SK-N-SH (cell line): ENCODE results near the gene GAL. TPM values are rescaled to one million over a fixed set of nuclear protein-coding genes. Genes with fewer than 3 reads are reported as not detected.

Experiments
- CTCF ChIA-PET: fragments of 300-600, 350-600 bp; formaldehyde crosslinking; extraction: SDS; loops from one replicate; lab custom pipeline; 2021; lab: Yijun Ruan, JAX
- POLR2A ChIA-PET: fragments of 350-600 bp; sonication (Branson Sonifier 250); formaldehyde crosslinking; extraction: SDS; loops from one replicate; lab custom pipeline; 2020; ENCODE audit warnings: antibody characterized with exemption, inconsistent platforms; lab: Yijun Ruan, JAX
- DNase-seq: peaks from one replicate; pipeline ENCODE4 v3.0.0; 2012
- H2AFZ ChIP-seq: fragments of 200-600 bp; sonication (generic); 2 replicates; pipeline ENCODE4 v1.8.1; 2016; ENCODE audit warnings: antibody characterized with exemption, mild to moderate bottlenecking, low read depth
- H3F3A ChIP-seq: fragments of 200-600 bp; sonication (generic); replicated peaks from 2 replicates; pipeline ENCODE3; 2016; ENCODE audit warnings: antibody characterized with exemption, mild to moderate bottlenecking; ENCODE audit not compliant: insufficient read depth
- H3K27ac ChIP-seq, 2 experiments: fragments of 200-500 bp in 1 of 2; fragments of 200-600 bp in 1 of 2; sonication (Bioruptor generic) in 1 of 2; sonication (generic), shearing (Covaris generic) in 1 of 2; 2 replicates each; pipeline versions ENCODE4 v1.5.1 to v1.6.1; 2014 to 2016; ENCODE audit warnings: low read depth in 2 of 2, inconsistent platforms in 1 of 2, low read length in 1 of 2, mild to moderate bottlenecking in 1 of 2, mixed read lengths in 1 of 2
- H3K27me3 ChIP-seq: fragments of 200-600 bp; sonication (generic), shearing (Covaris generic); 2 replicates; pipeline ENCODE4 v1.6.1; 2016; ENCODE audit warnings: mixed run types; ENCODE audit not compliant: insufficient read depth
- H3K36me3 ChIP-seq, 2 experiments: fragments of 200-500 bp in 1 of 2; fragments of 200-600 bp in 1 of 2; sonication (Bioruptor generic) in 1 of 2; sonication (generic) in 1 of 2; replicated peaks in 1 of 2; 2 replicates each; pipeline versions ENCODE3 to v1.5.1; 2014 to 2016; ENCODE audit warnings: low read length in 1 of 2, mild to moderate bottlenecking in 1 of 2; ENCODE audit not compliant: insufficient read depth in 2 of 2, control insufficient read depth in 1 of 2
- H3K4me1 ChIP-seq, 2 experiments: fragments of 200-500 bp in 1 of 2; fragments of 200-600 bp in 1 of 2; sonication (Bioruptor generic) in 1 of 2; sonication (generic), shearing (Covaris generic) in 1 of 2; 2 replicates each; pipeline versions ENCODE4 v1.5.1 to v1.6.1; 2014 to 2016; ENCODE audit warnings: low read depth in 1 of 2, low read length in 1 of 2, mixed run types in 1 of 2; ENCODE audit not compliant: insufficient read depth in 2 of 2, control insufficient read depth in 1 of 2
- H3K4me2 ChIP-seq: fragments of 200-600 bp; sonication (generic), shearing (Covaris generic); 2 replicates; pipeline ENCODE4 v1.6.1; 2017; ENCODE audit warnings: mixed run types
- H3K4me3 ChIP-seq, 2 experiments: fragments of 200-500 bp in 1 of 2; fragments of 200-600 bp in 1 of 2; sonication (Bioruptor generic) in 1 of 2; sonication (generic), shearing (Covaris generic) in 1 of 2; 2 replicates each; pipeline versions ENCODE4 v1.5.1 to v1.8.1; 2014 to 2016; ENCODE audit warnings: low read depth in 2 of 2, inconsistent platforms in 1 of 2, low read length in 1 of 2, mild to moderate bottlenecking in 1 of 2, mixed read lengths in 1 of 2, moderate library complexity in 1 of 2
- H3K79me2 ChIP-seq: fragments of 200-600 bp; sonication (generic); 2 replicates; pipeline ENCODE4 v1.8.1; 2017; ENCODE audit warnings: mild to moderate bottlenecking; ENCODE audit not compliant: insufficient read depth
- H3K9ac ChIP-seq: fragments of 200-600 bp; sonication (generic); 2 replicates; pipeline ENCODE4 v1.6.1; 2017; ENCODE audit warnings: mixed run types
- H3K9me2 ChIP-seq: fragments of 200-600 bp; sonication (generic); 2 replicates; pipeline ENCODE4 v1.6.1; 2017; ENCODE audit warnings: mixed run types
- H3K9me3 ChIP-seq: fragments of 200-600 bp; sonication (generic); 2 replicates; pipeline ENCODE4 v1.6.1; 2017; ENCODE audit warnings: mixed run types, mild to moderate bottlenecking, moderate library complexity
- H4K20me1 ChIP-seq: fragments of 200-600 bp; sonication (generic); 2 replicates; pipeline ENCODE4 v1.6.1; 2017; ENCODE audit warnings: mild to moderate bottlenecking, mixed run types; ENCODE audit not compliant: insufficient read depth
- GATA2 ChIP-seq: sonication (generic); formaldehyde crosslinking; IDR thresholded peaks from 2 replicates; pipeline ENCODE4 v1.5.0; 2020; ENCODE audit warnings: mild to moderate bottlenecking, missing genetic modification reagents
- JUND ChIP-seq: IDR thresholded peaks from 2 replicates; pipeline ENCODE4 v1.4.0; 2012
- MEF2A ChIP-seq: IDR thresholded peaks from 2 replicates; pipeline ENCODE4 v1.4.0; 2012; ENCODE audit warnings: low read depth, borderline replicate concordance
- NFIC ChIP-seq: IDR thresholded peaks from 2 replicates; pipeline ENCODE4 v1.4.0; 2012; ENCODE audit warnings: borderline replicate concordance
- POLR2AphosphoS5 ChIP-seq: IDR thresholded peaks from 2 replicates; pipeline ENCODE4 v1.6.1; 2012; ENCODE audit warnings: low read depth, low read length
- RAD21 ChIP-seq: IDR thresholded peaks from 2 replicates; pipeline ENCODE4 v1.6.1; 2012; ENCODE audit warnings: mild to moderate bottlenecking, low read length
- RCOR1 ChIP-seq: fragments of 150-350 bp; IDR thresholded peaks from 2 replicates; pipeline ENCODE4 v1.6.1; 2017; ENCODE audit warnings: antibody characterized with exemption, low read length
- SIN3A ChIP-seq: IDR thresholded peaks from 2 replicates; pipeline ENCODE4 v1.6.1; 2012; ENCODE audit warnings: low read depth, mild to moderate bottlenecking, low read length, moderate library complexity, borderline replicate concordance
- SMC3 ChIP-seq: IDR thresholded peaks from 2 replicates; pipeline ENCODE4 v1.6.1; 2012; ENCODE audit warnings: low read depth, low read length, improper control_type of control experiment
- TAF1 ChIP-seq: IDR thresholded peaks from 2 replicates; pipeline ENCODE4 v1.6.1; 2012; ENCODE audit warnings: low read depth, mild to moderate bottlenecking, low read length, moderate library complexity, borderline replicate concordance
- TCF12 ChIP-seq: IDR thresholded peaks from 2 replicates; pipeline ENCODE4 v1.4.0; 2012
- YY1 ChIP-seq: IDR thresholded peaks from 2 replicates; pipeline ENCODE4 v1.4.0; 2012; ENCODE audit warnings: low read depth, mild to moderate bottlenecking
- WGBS: methylation state at CpG from one replicate; pipeline ENCODE4 v1.1.6; 2017; ENCODE audit warnings: low lambda C conversion rate; 5-methylcytosine and 5-hydroxymethylcytosine counted together
- polyA plus RNA-seq, 3 experiments: library from polyadenylated mRNA; depleted of rRNA; stranded (reverse); fragments of >200 nt; gene quantifications; 2 replicates each; pipeline ENCODE4 v1.2.3, GENCODE V29; 2012
- TF ChIP-seq, protein P1 (sequence below): fragments of 150-350 bp; IDR thresholded peaks from 2 replicates; pipeline ENCODE4 v1.6.1; 2017; ENCODE audit warnings: antibody characterized with exemption, low read length, low read depth, borderline replicate concordance
- TF ChIP-seq, protein P2 (sequence below): IDR thresholded peaks from 2 replicates; pipeline ENCODE4 v1.4.0; 2012; ENCODE audit warnings: low read depth
- TF ChIP-seq, protein P3 (sequence below): fragments of 150-350 bp; IDR thresholded peaks from 2 replicates; pipeline ENCODE4 v1.6.1; 2016; ENCODE audit warnings: mild to moderate bottlenecking, low read depth, low read length
- TF ChIP-seq, protein P4 (sequence below): IDR thresholded peaks from 2 replicates; pipeline ENCODE4 v1.4.0; 2012; ENCODE audit warnings: low read depth, borderline replicate concordance
- TF ChIP-seq, protein P5 (sequence below): IDR thresholded peaks from 2 replicates; pipeline ENCODE4; 2012

GAL gene
- polyA plus RNA-seq, 1 of the 3 experiments (the other 2 are of a cell fraction) = 1.8 TPM

DNA sequence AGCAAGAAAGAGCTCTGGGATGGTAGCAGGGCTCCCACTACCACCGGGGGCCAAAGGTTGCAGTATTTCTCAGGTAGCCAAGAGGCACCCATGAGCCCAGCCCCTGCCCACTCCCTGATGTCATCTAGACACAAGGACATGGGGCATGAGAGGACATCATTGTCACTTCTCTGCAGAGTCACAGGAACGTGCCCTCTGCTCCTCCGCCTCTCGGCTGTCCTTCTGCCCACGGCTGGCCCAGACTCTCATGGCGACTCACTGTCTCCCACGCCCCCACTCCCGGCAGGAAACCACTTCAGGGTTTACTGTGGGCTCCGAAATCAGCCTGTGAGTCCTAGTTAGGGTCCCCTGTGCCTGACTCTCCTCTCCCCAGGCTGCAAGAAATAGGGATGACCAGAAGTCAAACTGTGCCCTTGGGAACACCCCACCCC, 1.8 kb upstream of the GAL start:
- 44% methylated on average over 9 of the region's 9 CpGs for WGBS
- no peak for DNase-seq
- H3K27me3 ChIP-seq = peaks cover 39% of the 10 kb centered on the region
- ChIA-PET CTCF (no interaction called here), POLR2A (no interaction called here)
- H4K20me1 ChIP-seq = no peaks in the 10 kb centered on the region
- no peak overlapping the region for H3K4me2 ChIP-seq
- H3K9ac ChIP-seq = no peak overlapping the region
- no peaks in the 10 kb centered on the region for H3K9me2 ChIP-seq
- no peaks in the 10 kb centered on the region for H3K79me2 ChIP-seq
- peaks cover 0 to 43% of the 10 kb centered on the region in 2 experiments; a peak in 1 of 4 replicates for H3K4me1 ChIP-seq
- TF ChIP-seq, protein P1, sequence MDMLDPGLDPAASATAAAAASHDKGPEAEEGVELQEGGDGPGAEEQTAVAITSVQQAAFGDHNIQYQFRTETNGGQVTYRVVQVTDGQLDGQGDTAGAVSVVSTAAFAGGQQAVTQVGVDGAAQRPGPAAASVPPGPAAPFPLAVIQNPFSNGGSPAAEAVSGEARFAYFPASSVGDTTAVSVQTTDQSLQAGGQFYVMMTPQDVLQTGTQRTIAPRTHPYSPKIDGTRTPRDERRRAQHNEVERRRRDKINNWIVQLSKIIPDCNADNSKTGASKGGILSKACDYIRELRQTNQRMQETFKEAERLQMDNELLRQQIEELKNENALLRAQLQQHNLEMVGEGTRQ = no peak
- TF ChIP-seq RAD21 (no peak), TAF1 (no peak), GATA2 (CRISPR knock-in tag) (no peak)
- H3F3A ChIP-seq = no peaks in the 10 kb centered on the region
- H3K36me3 ChIP-seq = no peaks in the 10 kb centered on the region
- H3K27ac ChIP-seq = no peak overlapping the region
- no peak overlapping the region for H2AFZ ChIP-seq
- no peak overlapping the region for H3K4me3 ChIP-seq
- no peaks in the 10 kb centered on the region for H3K9me3 ChIP-seq

DNA sequence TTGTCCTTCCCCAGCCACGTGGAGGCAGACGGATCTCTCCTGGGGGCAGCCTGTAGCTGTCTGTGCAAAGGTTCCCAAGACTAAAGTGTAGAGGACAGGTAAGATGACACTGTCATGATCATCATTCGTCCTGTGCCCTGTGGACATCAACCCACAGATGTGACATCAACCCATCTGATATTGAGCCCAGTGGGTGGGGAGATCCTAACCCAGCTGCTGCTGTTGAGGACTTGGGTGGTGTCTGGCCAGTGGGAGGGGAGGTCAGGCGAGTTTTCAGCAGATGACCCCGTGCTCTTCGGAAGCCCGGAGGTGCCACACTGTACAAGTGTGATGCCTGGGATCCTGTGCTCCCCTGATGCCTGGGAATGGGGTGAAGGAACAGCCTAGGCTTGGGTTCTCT, 1.2 kb upstream of the GAL start:
- no peaks in the 10 kb centered on the region for H3F3A ChIP-seq
- H3K4me3 ChIP-seq = no peak overlapping the region
- no peak overlapping the region for H2AFZ ChIP-seq
- no peak for DNase-seq
- no peak overlapping the region for H3K9ac ChIP-seq
- H3K9me2 ChIP-seq = no peaks in the 10 kb centered on the region
- peaks cover 0 to 37% of the 10 kb centered on the region in 2 experiments; a peak in 1 of 4 replicates for H3K4me1 ChIP-seq
- WGBS = 95% methylated on average over 2 of the region's 7 CpGs
- peaks cover 39% of the 10 kb centered on the region for H3K27me3 ChIP-seq
- TF ChIP-seq, protein P2, sequence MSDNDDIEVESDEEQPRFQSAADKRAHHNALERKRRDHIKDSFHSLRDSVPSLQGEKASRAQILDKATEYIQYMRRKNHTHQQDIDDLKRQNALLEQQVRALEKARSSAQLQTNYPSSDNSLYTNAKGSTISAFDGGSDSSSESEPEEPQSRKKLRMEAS = no peak
- TF ChIP-seq SMC3 = no peak
- TF ChIP-seq, protein P3, sequence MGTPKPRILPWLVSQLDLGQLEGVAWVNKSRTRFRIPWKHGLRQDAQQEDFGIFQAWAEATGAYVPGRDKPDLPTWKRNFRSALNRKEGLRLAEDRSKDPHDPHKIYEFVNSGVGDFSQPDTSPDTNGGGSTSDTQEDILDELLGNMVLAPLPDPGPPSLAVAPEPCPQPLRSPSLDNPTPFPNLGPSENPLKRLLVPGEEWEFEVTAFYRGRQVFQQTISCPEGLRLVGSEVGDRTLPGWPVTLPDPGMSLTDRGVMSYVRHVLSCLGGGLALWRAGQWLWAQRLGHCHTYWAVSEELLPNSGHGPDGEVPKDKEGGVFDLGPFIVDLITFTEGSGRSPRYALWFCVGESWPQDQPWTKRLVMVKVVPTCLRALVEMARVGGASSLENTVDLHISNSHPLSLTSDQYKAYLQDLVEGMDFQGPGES = no peak
- no peak for TF ChIP-seq TCF12
- TF ChIP-seq RCOR1 = no peak
- no peak for TF ChIP-seq POLR2AphosphoS5
- no peak for TF ChIP-seq SIN3A
- TF ChIP-seq, protein P4, sequence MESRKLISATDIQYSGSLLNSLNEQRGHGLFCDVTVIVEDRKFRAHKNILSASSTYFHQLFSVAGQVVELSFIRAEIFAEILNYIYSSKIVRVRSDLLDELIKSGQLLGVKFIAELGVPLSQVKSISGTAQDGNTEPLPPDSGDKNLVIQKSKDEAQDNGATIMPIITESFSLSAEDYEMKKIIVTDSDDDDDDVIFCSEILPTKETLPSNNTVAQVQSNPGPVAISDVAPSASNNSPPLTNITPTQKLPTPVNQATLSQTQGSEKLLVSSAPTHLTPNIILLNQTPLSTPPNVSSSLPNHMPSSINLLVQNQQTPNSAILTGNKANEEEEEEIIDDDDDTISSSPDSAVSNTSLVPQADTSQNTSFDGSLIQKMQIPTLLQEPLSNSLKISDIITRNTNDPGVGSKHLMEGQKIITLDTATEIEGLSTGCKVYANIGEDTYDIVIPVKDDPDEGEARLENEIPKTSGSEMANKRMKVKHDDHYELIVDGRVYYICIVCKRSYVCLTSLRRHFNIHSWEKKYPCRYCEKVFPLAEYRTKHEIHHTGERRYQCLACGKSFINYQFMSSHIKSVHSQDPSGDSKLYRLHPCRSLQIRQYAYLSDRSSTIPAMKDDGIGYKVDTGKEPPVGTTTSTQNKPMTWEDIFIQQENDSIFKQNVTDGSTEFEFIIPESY = no peak
- TF ChIP-seq MEF2A = no peak
- TF ChIP-seq JUND = no peak
- no peak for TF ChIP-seq YY1
- no peak for TF ChIP-seq NFIC
- TF ChIP-seq, protein P1 = no peak
- TF ChIP-seq, protein P5, sequence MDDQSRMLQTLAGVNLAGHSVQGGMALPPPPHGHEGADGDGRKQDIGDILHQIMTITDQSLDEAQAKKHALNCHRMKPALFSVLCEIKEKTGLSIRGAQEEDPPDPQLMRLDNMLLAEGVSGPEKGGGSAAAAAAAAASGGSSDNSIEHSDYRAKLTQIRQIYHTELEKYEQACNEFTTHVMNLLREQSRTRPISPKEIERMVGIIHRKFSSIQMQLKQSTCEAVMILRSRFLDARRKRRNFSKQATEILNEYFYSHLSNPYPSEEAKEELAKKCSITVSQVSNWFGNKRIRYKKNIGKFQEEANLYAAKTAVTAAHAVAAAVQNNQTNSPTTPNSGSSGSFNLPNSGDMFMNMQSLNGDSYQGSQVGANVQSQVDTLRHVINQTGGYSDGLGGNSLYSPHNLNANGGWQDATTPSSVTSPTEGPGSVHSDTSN = no peak
- H3K27ac ChIP-seq = no peak overlapping the region
- CTCF ChIA-PET = no interaction called here
- H3K9me3 ChIP-seq = no peaks in the 10 kb centered on the region
- no peaks in the 10 kb centered on the region for H3K79me2 ChIP-seq
- POLR2A ChIA-PET = interaction anchor here (1.2 kb wide), 1 partner anchor 207 kb away, joined by 3 read pairs; no protein-coding TSS in a partner anchor
- H4K20me1 ChIP-seq = no peaks in the 10 kb centered on the region
- no peak overlapping the region for H3K4me2 ChIP-seq
- H3K36me3 ChIP-seq = no peaks in the 10 kb centered on the region
